ENCODE measurements around the gene IL34. TPM values are rescaled to one million over a fixed set of nuclear protein-coding genes. Genes with fewer than 3 reads are reported as not detected.

Gene IL34
- total RNA-seq, 2 donors from 2014 or later = 11.9 to 55.6 TPM

GRCh38 chr16:70677499-70678120 is 31.3 kb downstream of the IL34 start:
- DNase-seq (ENCODE audit: low spot score) (no peak), ATAC-seq (ENCODE audit: insufficient number of reproducible peaks, low FRiP score, low read depth) (no peak)
- peaks cover 18 to 26% of the 10 kb centered on the region in 2 donors for H3K4me1 ChIP-seq (ENCODE audit: control insufficient read depth in 1 of 2, low read depth in 2 of 2)
- no peak overlapping the region for H3K4me3 ChIP-seq
- H3K27ac ChIP-seq = peak overlapping the region; percentile 7 to 13
- no peak for TF ChIP-seq CTCF (IDR thresholded peaks at IDR 0.05)
- H3K27me3 ChIP-seq (replicated peaks; ENCODE audit: insufficient read depth) = no peaks in the 10 kb centered on the region
- H3K36me3 ChIP-seq = peaks cover 59% of the 10 kb centered on the region
- no peaks in the 10 kb centered on the region for H3K9me3 ChIP-seq

- Histone ChIP-seq H3K36me3 (peaks cover 52% of the 10 kb centered on the region), H3K27me3 (replicated peaks; ENCODE audit: insufficient read depth) (no peaks in the 10 kb centered on the region), H3K4me1 (ENCODE audit: control insufficient read depth in 1 of 2, low read depth in 2 of 2) (peaks cover 22 to 33% of the 10 kb centered on the region in 2 donors), H3K4me3 (no peak overlapping the region), H3K27ac (peak overlapping the region in 1 of 2 donors; percentile 13), H3K9me3 (no peaks in the 10 kb centered on the region)
- TF ChIP-seq CTCF (IDR thresholded peaks at IDR 0.05) = no peak
- DNase-seq (ENCODE audit: low spot score) = no peak
- no peak for ATAC-seq (ENCODE audit: insufficient number of reproducible peaks, low FRiP score, low read depth)
These were observed 31.9 kb downstream of the IL34 start for GRCh38 chr16:70678121-70678897.

GRCh38 chr16:70678898-70679670 is 32.7 kb downstream of the IL34 start:
- no peak for ATAC-seq (ENCODE audit: insufficient number of reproducible peaks, low FRiP score, low read depth)
- TF ChIP-seq CTCF (IDR thresholded peaks at IDR 0.05) = no peak
- Histone ChIP-seq H3K27ac (peak overlapping the region in 1 of 2 donors; percentile 41), H3K27me3 (replicated peaks; ENCODE audit: insufficient read depth) (no peaks in the 10 kb centered on the region), H3K36me3 (peaks cover 48% of the 10 kb centered on the region), H3K4me3 (no peak overlapping the region), H3K4me1 (ENCODE audit: control insufficient read depth in 1 of 2, low read depth in 2 of 2) (peaks cover 29 to 41% of the 10 kb centered on the region in 2 donors), H3K9me3 (no peaks in the 10 kb centered on the region)
- no peak for DNase-seq (ENCODE audit: low spot score)

GRCh38 chr16:70679671-70680494 is 33.5 kb downstream of the IL34 start:
- TF ChIP-seq CTCF (IDR thresholded peaks at IDR 0.05) = peak; percentile 38

More at GRCh38 chr16:70679671-70680494, 33.5 kb downstream of the IL34 start:
- H3K4me1 ChIP-seq (ENCODE audit: control insufficient read depth in 1 of 2, low read depth in 2 of 2) = peaks cover 29 to 48% of the 10 kb centered on the region in 2 donors
- ATAC-seq (ENCODE audit: insufficient number of reproducible peaks, low FRiP score, low read depth) (no peak), DNase-seq (ENCODE audit: low spot score) (no peak)
- H3K36me3 ChIP-seq = peaks cover 42% of the 10 kb centered on the region
- no peak overlapping the region for H3K4me3 ChIP-seq
- no peaks in the 10 kb centered on the region for H3K27me3 ChIP-seq (replicated peaks; ENCODE audit: insufficient read depth)
- no peaks in the 10 kb centered on the region for H3K9me3 ChIP-seq
- H3K27ac ChIP-seq = peak overlapping the region; percentile 73 to 80

Measured in thoracic aorta (tissue), 2 donors.